NB4 (cell line): ENCODE results near the gene LAMA5.

ENCODE experiments used
- POLR2A ChIP-seq: IDR thresholded peaks from 2 replicates; pipeline ENCODE4 v1.6.1; 2011; ENCODE audit warnings: mild to moderate bottlenecking; ENCODE audit not compliant: insufficient read length; ENCODE audit errors: extremely low read depth
- TF ChIP-seq, protein P1 (sequence below): IDR thresholded peaks from one replicate; pipeline ENCODE4 v1.5.1; 2012; ENCODE audit warnings: low read depth, low read length

DNA sequence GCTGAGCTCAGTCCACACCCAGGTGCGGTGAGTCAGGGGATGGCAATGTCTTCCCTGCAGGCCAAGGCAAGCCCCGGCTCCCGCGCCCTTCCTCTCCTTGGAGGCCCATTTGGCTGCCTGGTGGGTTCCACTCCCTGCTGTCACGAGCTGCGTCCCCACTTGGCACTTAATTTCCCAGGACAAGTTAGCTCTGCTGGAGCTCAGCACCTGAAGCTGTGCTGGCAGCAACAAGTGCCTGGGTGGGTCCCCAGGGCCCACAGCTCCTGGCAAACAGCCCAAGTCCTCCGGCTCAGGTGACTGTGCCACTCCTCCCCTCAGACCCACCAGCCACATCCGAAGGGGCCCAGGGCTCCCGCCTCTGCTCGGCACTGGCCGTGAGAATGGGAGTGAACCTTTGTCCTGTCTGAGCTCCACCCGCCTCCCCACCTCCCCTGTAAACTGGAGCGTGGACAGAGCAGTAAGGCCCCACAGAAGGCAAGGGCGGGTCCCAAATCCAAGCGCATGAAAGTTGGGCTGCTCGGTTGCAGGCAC is 16.9 kb downstream of the LAMA5 start:
- no peak for TF ChIP-seq POLR2A
- TF ChIP-seq, protein P1, sequence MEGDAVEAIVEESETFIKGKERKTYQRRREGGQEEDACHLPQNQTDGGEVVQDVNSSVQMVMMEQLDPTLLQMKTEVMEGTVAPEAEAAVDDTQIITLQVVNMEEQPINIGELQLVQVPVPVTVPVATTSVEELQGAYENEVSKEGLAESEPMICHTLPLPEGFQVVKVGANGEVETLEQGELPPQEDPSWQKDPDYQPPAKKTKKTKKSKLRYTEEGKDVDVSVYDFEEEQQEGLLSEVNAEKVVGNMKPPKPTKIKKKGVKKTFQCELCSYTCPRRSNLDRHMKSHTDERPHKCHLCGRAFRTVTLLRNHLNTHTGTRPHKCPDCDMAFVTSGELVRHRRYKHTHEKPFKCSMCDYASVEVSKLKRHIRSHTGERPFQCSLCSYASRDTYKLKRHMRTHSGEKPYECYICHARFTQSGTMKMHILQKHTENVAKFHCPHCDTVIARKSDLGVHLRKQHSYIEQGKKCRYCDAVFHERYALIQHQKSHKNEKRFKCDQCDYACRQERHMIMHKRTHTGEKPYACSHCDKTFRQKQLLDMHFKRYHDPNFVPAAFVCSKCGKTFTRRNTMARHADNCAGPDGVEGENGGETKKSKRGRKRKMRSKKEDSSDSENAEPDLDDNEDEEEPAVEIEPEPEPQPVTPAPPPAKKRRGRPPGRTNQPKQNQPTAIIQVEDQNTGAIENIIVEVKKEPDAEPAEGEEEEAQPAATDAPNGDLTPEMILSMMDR = no peak
